Measurements from ENCODE around the gene HCFC1R1.

HCFC1R1 gene

GRCh38 chr16:2976673-2977072 lies 47.1 kb downstream of the HCFC1R1 start:
- in situ Hi-C loops (cut with MboI; ENCODE audit: low sequenced_read_pairs) = no loop called here

- in situ Hi-C loops (cut with MboI; ENCODE audit: low sequenced_read_pairs) = no loop called here
These were observed 47.5 kb downstream of the HCFC1R1 start for GRCh38 chr16:2976201-2976600.

- in situ Hi-C loops (cut with MboI; ENCODE audit: low sequenced_read_pairs) = no loop called here
These were observed 48.5 kb downstream of the HCFC1R1 start for GRCh38 chr16:2975161-2975795.

GRCh38 chr16:2974319-2975056 lies 49.3 kb downstream of the HCFC1R1 start:
- in situ Hi-C loops (cut with MboI; ENCODE audit: low sequenced_read_pairs) = no loop called here

- in situ Hi-C loops (cut with MboI; ENCODE audit: low sequenced_read_pairs) = no loop called here
These were observed 50.0 kb downstream of the HCFC1R1 start for GRCh38 chr16:2973605-2974318.

- in situ Hi-C loops (cut with MboI; ENCODE audit: low sequenced_read_pairs) = no loop called here
These were observed 50.6 kb downstream of the HCFC1R1 start for GRCh38 chr16:2973093-2973492.

Data from hTERT RPE-1 (cell line).